Lung (tissue), 12 donors: ENCODE measurements around the gene NCAN. TPM values are rescaled to one million over a fixed set of nuclear protein-coding genes. Genes with fewer than 3 reads are reported as not detected.

ENCODE experiments used
- ATAC-seq: fragments of 200-7000 bp; cut with Tn5 transposase; one replicate; pipeline ENCODE4 v1.9.1; 2020; ENCODE audit warnings: moderate number of reproducible peaks; ENCODE audit not compliant: insufficient read depth, low FRiP score
- DNase-seq, 3 donors: peaks; one replicate each; pipeline ENCODE4 v3.0.0-alpha.2; 2013 to 2017
- H3K27ac ChIP-seq, 2 donors: one replicate each; pipeline ENCODE4 v1.5.1; 2013; ENCODE audit warnings: mild to moderate bottlenecking in 2 of 2, moderate library complexity in 2 of 2, control low read depth in 1 of 2, inconsistent platforms in 1 of 2, low read depth in 1 of 2, low read length in 1 of 2
- H3K27me3 ChIP-seq, 3 donors: one replicate each; pipeline ENCODE4 v1.5.1; 2013; ENCODE audit warnings: low read length in 2 of 3; ENCODE audit not compliant: control insufficient read depth in 3 of 3, insufficient read depth in 3 of 3
- H3K36me3 ChIP-seq, 4 donors: one replicate each; pipeline ENCODE4 v1.5.1; 2013; ENCODE audit warnings: low read length in 4 of 4, mild to moderate bottlenecking in 1 of 4, moderate library complexity in 1 of 4; ENCODE audit not compliant: control insufficient read depth in 4 of 4, insufficient read depth in 4 of 4
- H3K4me1 ChIP-seq, 5 donors: one replicate each; pipeline ENCODE4 v1.5.1; 2013; ENCODE audit warnings: low read length in 5 of 5, mild to moderate bottlenecking in 2 of 5, moderate library complexity in 1 of 5; ENCODE audit not compliant: control insufficient read depth in 5 of 5, insufficient read depth in 5 of 5
- H3K4me3 ChIP-seq: one replicate; pipeline ENCODE4 v1.5.1; 2013; ENCODE audit warnings: mild to moderate bottlenecking, control low read depth, moderate library complexity
- H3K9ac ChIP-seq, 2 donors: one replicate each; pipeline ENCODE4 v1.5.1; 2013; ENCODE audit warnings: low read length in 2 of 2, control low read depth in 1 of 2; ENCODE audit not compliant: insufficient read depth in 1 of 2
- H3K9me3 ChIP-seq, 4 donors: one replicate each; pipeline ENCODE4 v1.5.1; 2013; ENCODE audit warnings: low read length in 3 of 4, mild to moderate bottlenecking in 1 of 4, moderate library complexity in 1 of 4; ENCODE audit not compliant: control insufficient read depth in 4 of 4, insufficient read depth in 3 of 4
- WGBS, 2 donors: extraction: QIAGEN DNeasy Blood & Tissue Kit; methylation state at CpG; one replicate each; pipeline ENCODE4 v1.1.7; 2013; 5-methylcytosine and 5-hydroxymethylcytosine counted together
- polyA plus RNA-seq, 2 donors: library from polyadenylated mRNA; stranded (reverse); fragments of 200-250 nt; gene quantifications; one replicate each; pipeline ENCODE4 v1.2.1, GENCODE V29; 2013
- total RNA-seq, 2 donors: library from RNA; depleted of rRNA in 1 of 2; stranded (reverse); fragments of >200 nt in 1 of 2; gene quantifications; one replicate each; pipeline ENCODE4 v1.2.1, GENCODE V29; 2014 to 2021
- TF ChIP-seq, protein P1 (sequence below): IDR thresholded peaks from 2 replicates; pipeline ENCODE4 v1.5.1; 2012; ENCODE audit warnings: mild to moderate bottlenecking; ENCODE audit errors: control extremely low read depth, extremely low read depth
- donor health status: control.
- donor health status: control.
- donor health status: Bipolar disorder and iron deficiency.
- donor health status: healthy.
- donor health status: DM: yes; HTN: yes; CAD: no.

The NCAN gene
- total and polyA plus RNA-seq, 4 donors: 0.01 to 0.06 (median 0.03) TPM; not detected in 1

DNA sequence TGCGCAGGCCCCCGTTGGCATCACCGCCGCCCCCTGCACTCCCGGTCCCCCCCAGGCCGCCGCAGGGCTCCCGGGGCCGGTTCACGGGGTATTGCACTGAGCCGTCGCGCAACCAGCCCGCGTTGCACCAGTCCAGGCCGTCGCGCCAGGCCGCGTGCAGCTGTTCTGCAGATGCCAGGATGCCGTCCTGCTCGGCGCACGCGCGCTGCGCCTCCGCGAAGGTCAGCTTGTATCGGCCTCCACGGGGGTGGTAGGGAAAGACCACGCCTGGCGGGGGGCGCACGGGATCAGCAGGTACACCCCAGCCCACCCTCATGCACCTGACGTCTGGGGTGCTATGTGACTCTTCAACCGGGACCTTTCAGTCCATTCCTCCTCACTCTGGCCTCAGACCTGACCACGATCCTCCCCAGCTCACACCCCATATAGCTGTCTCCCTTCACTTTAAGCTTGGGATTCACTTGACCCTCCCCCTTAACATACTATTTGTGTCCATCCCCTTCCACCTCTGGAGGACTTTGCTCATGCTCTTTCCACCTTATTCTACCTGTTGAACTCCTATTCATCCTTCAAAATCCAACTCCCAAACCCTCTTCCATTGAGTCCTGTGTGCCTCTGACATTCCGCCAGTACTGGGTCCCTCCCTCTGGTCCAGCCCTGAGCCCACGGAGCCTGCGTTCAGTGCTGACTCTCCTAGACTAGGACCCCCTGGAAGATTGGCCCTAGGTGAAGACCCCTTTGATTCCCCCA lies 47.0 kb downstream of the NCAN start:
- Histone ChIP-seq H3K9me3 (peaks cover 0 to 3% (median 0%) of the 10 kb centered on the region in 4 donors), H3K4me3 (no peak overlapping the region), H3K36me3 (no peaks in the 10 kb centered on the region), H3K9ac (no peak overlapping the region), H3K27me3 (peaks cover 8 to 34% (median 14%) of the 10 kb centered on the region in 3 donors), H3K27ac (no peak overlapping the region), H3K4me1 (peaks cover 2 to 10% (median 6%) of the 10 kb centered on the region in 5 donors)
- 91 to 92% methylated on average over 41 of the region's 41 CpGs for WGBS, 2 donors
- ATAC-seq: no peak
- DNase-seq: no peak
- TF ChIP-seq, protein P1, sequence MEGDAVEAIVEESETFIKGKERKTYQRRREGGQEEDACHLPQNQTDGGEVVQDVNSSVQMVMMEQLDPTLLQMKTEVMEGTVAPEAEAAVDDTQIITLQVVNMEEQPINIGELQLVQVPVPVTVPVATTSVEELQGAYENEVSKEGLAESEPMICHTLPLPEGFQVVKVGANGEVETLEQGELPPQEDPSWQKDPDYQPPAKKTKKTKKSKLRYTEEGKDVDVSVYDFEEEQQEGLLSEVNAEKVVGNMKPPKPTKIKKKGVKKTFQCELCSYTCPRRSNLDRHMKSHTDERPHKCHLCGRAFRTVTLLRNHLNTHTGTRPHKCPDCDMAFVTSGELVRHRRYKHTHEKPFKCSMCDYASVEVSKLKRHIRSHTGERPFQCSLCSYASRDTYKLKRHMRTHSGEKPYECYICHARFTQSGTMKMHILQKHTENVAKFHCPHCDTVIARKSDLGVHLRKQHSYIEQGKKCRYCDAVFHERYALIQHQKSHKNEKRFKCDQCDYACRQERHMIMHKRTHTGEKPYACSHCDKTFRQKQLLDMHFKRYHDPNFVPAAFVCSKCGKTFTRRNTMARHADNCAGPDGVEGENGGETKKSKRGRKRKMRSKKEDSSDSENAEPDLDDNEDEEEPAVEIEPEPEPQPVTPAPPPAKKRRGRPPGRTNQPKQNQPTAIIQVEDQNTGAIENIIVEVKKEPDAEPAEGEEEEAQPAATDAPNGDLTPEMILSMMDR: no peak

GRCh38 chr19:19259741-19260140 lies 48.0 kb downstream of the NCAN start:
- DNase-seq (no peak), ATAC-seq (no peak)
- H3K36me3 ChIP-seq: no peaks in the 10 kb centered on the region
- TF ChIP-seq, protein P1: no peak
- no peak overlapping the region for H3K9ac ChIP-seq
- 56 to 67% methylated on average over 2 of the region's 2 CpGs for WGBS, 2 donors
- no peak overlapping the region for H3K4me3 ChIP-seq
- H3K4me1 ChIP-seq: peaks cover 2 to 10% (median 6%) of the 10 kb centered on the region in 5 donors
- H3K27ac ChIP-seq: no peak overlapping the region
- H3K27me3 ChIP-seq: peaks cover 8 to 41% (median 14%) of the 10 kb centered on the region in 3 donors
- H3K9me3 ChIP-seq: peaks cover 0 to 3% (median 0%) of the 10 kb centered on the region in 4 donors

- WGBS, 2 donors: 52 to 60% methylated on average over 36 of the region's 36 CpGs
- H3K27me3 ChIP-seq: peaks cover 8 to 41% (median 14%) of the 10 kb centered on the region in 3 donors
- ATAC-seq (no peak), DNase-seq (no peak)
- peaks cover 0 to 3% (median 0%) of the 10 kb centered on the region in 4 donors for H3K9me3 ChIP-seq
- no peaks in the 10 kb centered on the region for H3K36me3 ChIP-seq
- H3K27ac ChIP-seq: no peak overlapping the region
- H3K4me3 ChIP-seq: no peak overlapping the region
- TF ChIP-seq, protein P1: no peak
- H3K9ac ChIP-seq: no peak overlapping the region
- H3K4me1 ChIP-seq: peaks cover 2 to 10% (median 6%) of the 10 kb centered on the region in 5 donors
Observed at GRCh38 chr19:19260417-19261214, 48.9 kb downstream of the NCAN start.
